H1 (cell line): ENCODE data around the gene MYH16. TPM values are rescaled to one million over a fixed set of nuclear protein-coding genes. Genes with fewer than 3 reads are reported as not detected.

Experiments
- CTCF ChIA-PET: fragments of 300-600 bp; sonication (Branson Sonifier 250); formaldehyde crosslinking; loops from one replicate; lab custom pipeline; 2021; ENCODE audit not compliant: partially characterized antibody; lab: Charles Lee
- POLR2A ChIA-PET: fragments of 300-600 bp; sonication (Branson Sonifier 250); formaldehyde crosslinking; loops from one replicate; lab custom pipeline; 2021; ENCODE audit warnings: inconsistent platforms; ENCODE audit not compliant: partially characterized antibody; lab: Charles Lee
- DNase-seq, 2 experiments: peaks; one replicate each; pipeline versions ENCODE4 v3.0.0 to v3.0.0-alpha.2; 2010 to 2022; ENCODE audit warnings: low spot score in 2 of 2, low read depth in 1 of 2, mixed read lengths in 1 of 2
- FAIRE-seq: peaks from 2 replicates; lab custom pipeline; 2011; peaks lifted over from hg19 to GRCh38; lab: Jason Lieb, UNC
- H2AFZ ChIP-seq: 2 replicates; pipeline ENCODE4 v1.8.1; 2012; ENCODE audit warnings: low read length, inconsistent platforms
- H2AK5ac ChIP-seq: 2 replicates; pipeline ENCODE4 v1.6.1; 2013; ENCODE audit warnings: low read depth, low read length
- H2BK120ac ChIP-seq: replicated peaks from 2 replicates; pipeline ENCODE3; 2013; ENCODE audit warnings: low read depth, low read length, inconsistent platforms
- H2BK12ac ChIP-seq: 2 replicates; pipeline ENCODE4 v1.6.1; 2013; ENCODE audit warnings: low read depth, low read length
- H2BK15ac ChIP-seq: 2 replicates; pipeline ENCODE4 v1.6.1; 2013; ENCODE audit warnings: low read length
- H2BK20ac ChIP-seq: 2 replicates; pipeline ENCODE4 v1.6.1; 2013; ENCODE audit warnings: low read length
- H2BK5ac ChIP-seq: 2 replicates; pipeline ENCODE4 v1.6.1; 2013; ENCODE audit warnings: low read depth, low read length
- H3K14ac ChIP-seq: 2 replicates; pipeline ENCODE4 v1.6.1; 2013; ENCODE audit warnings: inconsistent platforms; ENCODE audit not compliant: insufficient read length
- H3K18ac ChIP-seq: 2 replicates; pipeline ENCODE4 v1.6.1; 2013; ENCODE audit warnings: low read length; ENCODE audit errors: extremely low read depth
- H3K23ac ChIP-seq: 2 replicates; pipeline ENCODE4 v1.6.1; 2013; ENCODE audit warnings: inconsistent platforms; ENCODE audit not compliant: insufficient read length
- H3K23me2 ChIP-seq: 2 replicates; pipeline ENCODE4 v1.6.1; 2013; ENCODE audit warnings: low read depth, low read length
- H3K27ac ChIP-seq: 2 replicates; pipeline ENCODE4 v1.6.1; 2011; ENCODE audit warnings: low read depth, low read length, inconsistent platforms
- H3K27me3 ChIP-seq, 4 experiments: replicated peaks in 1 of 4; 1 replicate in 1 of 4; 2 replicates in 3 of 4; pipeline versions ENCODE4 v1.6.1 to v1.8.1; 2011 to 2013; ENCODE audit warnings: low read length in 3 of 4, mild to moderate bottlenecking in 3 of 4, inconsistent platforms in 2 of 4, mixed read lengths in 2 of 4, moderate library complexity in 1 of 4; ENCODE audit not compliant: control insufficient read depth in 3 of 4, insufficient read depth in 3 of 4; ENCODE audit errors: extremely low read depth in 1 of 4
- H3K36me3 ChIP-seq, 4 experiments: 2 replicates each; pipeline versions ENCODE4 v1.6.1 to v1.8.1; 2011 to 2013; ENCODE audit warnings: mild to moderate bottlenecking in 4 of 4, low read length in 3 of 4, moderate library complexity in 2 of 4, control low read depth in 1 of 4, inconsistent platforms in 1 of 4; ENCODE audit not compliant: insufficient read depth in 4 of 4, control insufficient read depth in 2 of 4
- H3K4ac ChIP-seq: replicated peaks from 2 replicates; pipeline ENCODE3; 2013; ENCODE audit warnings: low read length, low read depth, mixed read lengths, inconsistent platforms; ENCODE audit not compliant: insufficient read length
- H3K4me1 ChIP-seq, 4 experiments: replicated peaks in 1 of 4; 1 replicate in 1 of 4; 2 replicates in 3 of 4; pipeline versions ENCODE4 v1.6.1 to v1.8.1; 2011 to 2013; ENCODE audit warnings: low read length in 3 of 4, inconsistent platforms in 2 of 4, mixed read lengths in 1 of 4; ENCODE audit not compliant: insufficient read depth in 4 of 4, control insufficient read depth in 3 of 4
- H3K4me2 ChIP-seq, 2 experiments: 2 replicates each; pipeline versions ENCODE4 v1.6.1 to v1.8.1; 2011 to 2013; ENCODE audit warnings: low read depth in 2 of 2, low read length in 2 of 2, control low read depth in 1 of 2, inconsistent platforms in 1 of 2, mild to moderate bottlenecking in 1 of 2; ENCODE audit not compliant: insufficient read depth in 1 of 2
- H3K4me3 ChIP-seq, 4 experiments: fragments of 200-600, 300-600 bp in 1 of 4; sonication (generic), shearing (Covaris generic), sonication (Bioruptor Twin) in 1 of 4; 2 replicates each; pipeline versions ENCODE4 v1.5.1 to v1.8.1; 2011 to 2016; ENCODE audit warnings: low read length in 4 of 4, low read depth in 3 of 4, control low read depth in 2 of 4, inconsistent platforms in 2 of 4, mild to moderate bottlenecking in 2 of 4, mixed read lengths in 1 of 4, moderate library complexity in 1 of 4; ENCODE audit not compliant: insufficient read depth in 2 of 4; ENCODE audit errors: extremely low read depth in 1 of 4
- H3K56ac ChIP-seq: replicated peaks from 2 replicates; pipeline ENCODE3; 2013; ENCODE audit warnings: low read depth, mild to moderate bottlenecking, mixed read lengths, low read length, inconsistent platforms; ENCODE audit not compliant: insufficient read length
- H3K79me1 ChIP-seq: 2 replicates; pipeline ENCODE4 v1.6.1; 2013; ENCODE audit warnings: low read depth, low read length, control low read depth
- H3K79me2 ChIP-seq, 2 experiments: 2 replicates each; pipeline versions ENCODE4 v1.6.1 to v1.8.1; 2012 to 2013; ENCODE audit warnings: low read length in 2 of 2, mild to moderate bottlenecking in 2 of 2, inconsistent platforms in 1 of 2; ENCODE audit not compliant: insufficient read depth in 2 of 2, control insufficient read depth in 1 of 2
- H3K9ac ChIP-seq, 4 experiments: replicated peaks in 1 of 4; 1 replicate in 1 of 4; 2 replicates in 3 of 4; pipeline versions ENCODE4 v1.6.1 to v1.8.1; 2011 to 2013; ENCODE audit warnings: low read depth in 3 of 4, low read length in 3 of 4, control low read depth in 2 of 4, mild to moderate bottlenecking in 2 of 4, moderate library complexity in 2 of 4, inconsistent platforms in 1 of 4; ENCODE audit errors: extremely low read depth in 1 of 4
- H3K9me3 ChIP-seq, 2 experiments: 2 replicates each; pipeline versions ENCODE4 v1.6.1 to v1.8.1; 2012 to 2013; ENCODE audit warnings: mild to moderate bottlenecking in 2 of 2, moderate library complexity in 2 of 2, control low read depth in 1 of 2, inconsistent platforms in 1 of 2, low read depth in 1 of 2, low read length in 1 of 2, mixed read lengths in 1 of 2; ENCODE audit not compliant: insufficient read depth in 2 of 2
- H4K20me1 ChIP-seq, 2 experiments: replicated peaks in 1 of 2; 2 replicates each; pipeline versions ENCODE3 to v1.8.1; 2011 to 2013; ENCODE audit warnings: inconsistent platforms in 2 of 2, low read length in 2 of 2, mild to moderate bottlenecking in 1 of 2; ENCODE audit not compliant: insufficient read depth in 2 of 2, control insufficient read depth in 1 of 2
- H4K5ac ChIP-seq: 2 replicates; pipeline ENCODE4 v1.6.1; 2013; ENCODE audit warnings: low read length, low read depth, mixed read lengths, inconsistent platforms; ENCODE audit not compliant: insufficient read length
- H4K8ac ChIP-seq: 2 replicates; pipeline ENCODE4 v1.8.0; 2013; ENCODE audit warnings: mild to moderate bottlenecking, moderate library complexity, low read length, inconsistent platforms; ENCODE audit not compliant: insufficient read depth; ENCODE audit errors: extremely low read depth
- H4K91ac ChIP-seq: replicated peaks from 2 replicates; pipeline ENCODE3; 2013; ENCODE audit warnings: low read length, mixed read lengths, inconsistent platforms; ENCODE audit not compliant: insufficient read length
- POU5F1 ChIP-seq: IDR thresholded peaks from 2 replicates; pipeline ENCODE4 v1.6.1; 2011; ENCODE audit warnings: low read depth, mild to moderate bottlenecking, low read length, moderate library complexity
- WGBS, 2 experiments: shearing (Covaris generic) in 1 of 2; methylation state at CpG; one replicate each; pipeline versions ENCODE4 v1.1.6 to v1.1.7; 2013 to 2015; ENCODE audit warnings: low lambda C conversion rate in 2 of 2, mixed read lengths in 2 of 2, inconsistent platforms in 1 of 2, low coverage in 1 of 2, missing lambda C conversion rate in 1 of 2; ENCODE audit not compliant: insufficient replicate concordance in 2 of 2, insufficient coverage in 1 of 2, insufficient read length in 1 of 2; ENCODE audit errors: extremely low coverage in 1 of 2, missing lambda C conversion rate in 1 of 2; 5-methylcytosine and 5-hydroxymethylcytosine counted together
- polyA plus RNA-seq, 7 experiments: library from polyadenylated mRNA; depleted of rRNA in 3 of 7; stranded (reverse) in 5 of 7; unstranded in 2 of 7; fragments of >200 nt in 5 of 7; fragments of 200-250 nt in 2 of 7; gene quantifications; 1 replicate in 5 of 7; 2 replicates in 1 of 7; 4 replicates in 1 of 7; pipeline versions ENCODE4 v1.2.1 to v1.2.3, GENCODE V29; 2011 to 2013; ENCODE audit warnings: missing spikeins in 2 of 7, mixed read lengths in 2 of 7
- total RNA-seq: library from RNA; stranded (reverse); fragmentation: NEBNext Ultra II Directional; extraction: Animal tissue kit (Norgen Biotek cat#: 25700); gene quantifications from 2 replicates; pipeline ENCODE4 v1.2.1, GENCODE V29; 2021

MYH16 gene
- total and polyA plus RNA-seq, 2 of the 8 experiments (the other 6 are each of a cell fraction or from before 2014, with no cell fraction given), result not detected

- 78% methylated on average over 3 of the region's 3 CpGs; no CpG with 5 or more reads in 1 of the 2 experiments for WGBS, 2 experiments
- TF ChIP-seq POU5F1, result no peak
- no peak overlapping the region for H2BK5ac ChIP-seq
- no peak overlapping the region for H3K18ac ChIP-seq
- H4K5ac ChIP-seq, result no peak overlapping the region
- no peak overlapping the region for H2AK5ac ChIP-seq
- no peak overlapping the region for H3K56ac ChIP-seq
- no peak overlapping the region for H4K8ac ChIP-seq
- no peak overlapping the region for H3K14ac ChIP-seq
- no peak overlapping the region for H3K4me3 ChIP-seq
- no peak overlapping the region for H2AFZ ChIP-seq
- H3K27ac ChIP-seq, result no peak overlapping the region
- peaks cover 0 to 5% of the 10 kb centered on the region in 2 experiments for H4K20me1 ChIP-seq
- no peaks in the 10 kb centered on the region for H3K36me3 ChIP-seq
- DNase-seq (no peak), FAIRE-seq (no peak)
- H3K4me1 ChIP-seq, result no peaks in the 10 kb centered on the region
- H2BK15ac ChIP-seq, result no peak overlapping the region
- CTCF ChIA-PET, result no interaction called here
- no peak overlapping the region for H2BK12ac ChIP-seq
- H3K23ac ChIP-seq, result no peak overlapping the region
- H3K4me2 ChIP-seq, result no peak overlapping the region
- peaks cover 7% of the 10 kb centered on the region; the same call in 1 of the 2 replicates for H3K23me2 ChIP-seq
- no peaks in the 10 kb centered on the region for H3K27me3 ChIP-seq
- H2BK20ac ChIP-seq, result no peak overlapping the region
- H3K79me1 ChIP-seq, result no peaks in the 10 kb centered on the region
- H4K91ac ChIP-seq, result no peak overlapping the region
- POLR2A ChIA-PET, result no interaction called here
- H3K4ac ChIP-seq, result no peak overlapping the region
- H3K79me2 ChIP-seq, result no peaks in the 10 kb centered on the region
- no peak overlapping the region for H2BK120ac ChIP-seq
- no peak overlapping the region for H3K9ac ChIP-seq
- H3K9me3 ChIP-seq, result no peaks in the 10 kb centered on the region
Measured at GRCh38 chr7:99244939-99245338, 27.7 kb upstream of the MYH16 start.
